ENCODE measurements around the gene GABBR2.
"Not testable (repeated sequence)": the region's sequence is repeated elsewhere in the genome, so short reads cannot be mapped to it uniquely, and the experiment has no call there.

Gene GABBR2

GRCh38 chr9:98516205-98516896, 192.4 kb downstream of the GABBR2 start:
- no peak for DNase-seq (ENCODE audit: low read depth, low spot score)

- no peak for DNase-seq (ENCODE audit: low read depth, low spot score)
Measured at GRCh38 chr9:98515506-98516204, 193.1 kb downstream of the GABBR2 start.

GRCh38 chr9:98514841-98515240, 193.9 kb downstream of the GABBR2 start:
- DNase-seq (ENCODE audit: low read depth, low spot score): no peak

GRCh38 chr9:98508217-98508919, 200.4 kb downstream of the GABBR2 start:
- DNase-seq (ENCODE audit: low read depth, low spot score): not testable (repeated sequence)

GRCh38 chr9:98506422-98507054, 202.2 kb downstream of the GABBR2 start:
- no peak for DNase-seq (ENCODE audit: low read depth, low spot score)

- DNase-seq (ENCODE audit: low read depth, low spot score): no peak
Measured at GRCh38 chr9:98504298-98505282, 204.1 kb downstream of the GABBR2 start.

GRCh38 chr9:98503867-98504266, 204.9 kb downstream of the GABBR2 start:
- DNase-seq (ENCODE audit: low read depth, low spot score): no peak

- DNase-seq (ENCODE audit: low read depth, low spot score): no peak
Measured at GRCh38 chr9:98502976-98503325, 205.8 kb downstream of the GABBR2 start.

- no peak for DNase-seq (ENCODE audit: low read depth, low spot score)
Measured at GRCh38 chr9:98502311-98502975, 206.3 kb downstream of the GABBR2 start.

- no peak for DNase-seq (ENCODE audit: low read depth, low spot score)
Measured at GRCh38 chr9:98501819-98502218, 206.9 kb downstream of the GABBR2 start.

GRCh38 chr9:98501259-98501658, 207.5 kb downstream of the GABBR2 start:
- not testable (repeated sequence) for DNase-seq (ENCODE audit: low read depth, low spot score)

GRCh38 chr9:98500337-98500919, 208.3 kb downstream of the GABBR2 start:
- no peak for DNase-seq (ENCODE audit: low read depth, low spot score)

- no peak for DNase-seq (ENCODE audit: low read depth, low spot score)
Measured at GRCh38 chr9:98495530-98495929, 213.2 kb downstream of the GABBR2 start.

GRCh38 chr9:98494852-98495251, 213.9 kb downstream of the GABBR2 start:
- DNase-seq (ENCODE audit: low read depth, low spot score): no peak

- no peak for DNase-seq (ENCODE audit: low read depth, low spot score)
Measured at GRCh38 chr9:98491828-98492227, 216.9 kb downstream of the GABBR2 start.

GRCh38 chr9:98491231-98491651, 217.5 kb downstream of the GABBR2 start:
- DNase-seq (ENCODE audit: low read depth, low spot score): no peak

- DNase-seq (ENCODE audit: low read depth, low spot score): no peak
Measured at GRCh38 chr9:98488571-98489312, 220.0 kb downstream of the GABBR2 start.

GRCh38 chr9:98485706-98486105, 223.0 kb downstream of the GABBR2 start:
- no peak for DNase-seq (ENCODE audit: low read depth, low spot score)

GRCh38 chr9:98484162-98484561, 224.6 kb downstream of the GABBR2 start:
- no peak for DNase-seq (ENCODE audit: low read depth, low spot score)
